BJ (cell line): Measurements from ENCODE around the gene WDR90. TPM values are rescaled to one million over a fixed set of nuclear protein-coding genes. Genes with fewer than 3 reads are reported as not detected.

Experiments
- CTCF ChIA-PET: fragments of 350-600 bp; formaldehyde crosslinking; extraction: SDS; loops from one replicate; lab custom pipeline; 2021; ENCODE audit warnings: antibody characterized with exemption, inconsistent platforms; lab: Yijun Ruan, JAX
- POLR2A ChIA-PET: fragments of 300-600 bp; sonication (Branson Sonifier 250); formaldehyde crosslinking; extraction: SDS; loops from one replicate; lab custom pipeline; 2021; ENCODE audit warnings: antibody characterized with exemption; lab: Charles Lee
- DNase-seq: peaks from one replicate; pipeline ENCODE4 v3.0.0-alpha.2; 2011; ENCODE audit warnings: low read depth
- H3K27me3 ChIP-seq: 2 replicates; pipeline ENCODE4 v1.6.0; 2011; ENCODE audit warnings: low read length; ENCODE audit not compliant: control insufficient read depth, insufficient read depth
- H3K36me3 ChIP-seq: 2 replicates; pipeline ENCODE4 v1.5.1; 2011; ENCODE audit warnings: low read length; ENCODE audit not compliant: control insufficient read depth, insufficient read depth
- H3K4me3 ChIP-seq: 2 replicates; pipeline ENCODE4 v1.5.1; 2011; ENCODE audit warnings: low read depth, mild to moderate bottlenecking, control low read depth, low read length
- CTCF ChIP-seq: IDR thresholded peaks from 2 replicates; pipeline ENCODE4 v1.5.1; 2011; ENCODE audit warnings: low read depth, mild to moderate bottlenecking, control low read depth, inconsistent platforms, low read length, moderate library complexity; ENCODE audit not compliant: insufficient read depth
- polyA plus RNA-seq: library from polyadenylated mRNA; depleted of rRNA; stranded (reverse); fragments of >200 nt; gene quantifications from 2 replicates; pipeline ENCODE4 v1.2.3, GENCODE V29; 2011

The WDR90 gene
- polyA plus RNA-seq, 1 experiment: 10.0 TPM

- Histone ChIP-seq H3K36me3 (no peaks in the 10 kb centered on the region), H3K27me3 (peaks cover 22% of the 10 kb centered on the region), H3K4me3 (no peak overlapping the region)
- DNase-seq: no peak
- POLR2A ChIA-PET: no interaction called here
- CTCF ChIA-PET: no interaction called here
- no peak for TF ChIP-seq CTCF
These were observed 45.2 kb downstream of the WDR90 start for GRCh38 chr16:694187-694862.

- no peaks in the 10 kb centered on the region for H3K36me3 ChIP-seq
- no peak for DNase-seq
- no peak overlapping the region for H3K4me3 ChIP-seq
- POLR2A ChIA-PET: no interaction called here
- no peak for TF ChIP-seq CTCF
- CTCF ChIA-PET: no interaction called here
- H3K27me3 ChIP-seq: peaks cover 23% of the 10 kb centered on the region
These were observed 45.7 kb downstream of the WDR90 start for GRCh38 chr16:694863-695354.

- DNase-seq: no peak
- POLR2A ChIA-PET: no interaction called here
- Histone ChIP-seq H3K27me3 (peaks cover 23% of the 10 kb centered on the region), H3K36me3 (no peaks in the 10 kb centered on the region), H3K4me3 (no peak overlapping the region)
- CTCF ChIA-PET: no interaction called here
- no peak for TF ChIP-seq CTCF
These were observed 46.4 kb downstream of the WDR90 start for GRCh38 chr16:695355-696089.

GRCh38 chr16:698911-699671 lies 49.9 kb downstream of the WDR90 start:
- CTCF ChIA-PET: interaction anchor here (0.8 to 1.5 kb wide), 2 partner anchors 13 to 87 kb away, joined by 3 read pairs; no protein-coding TSS in a partner anchor
- POLR2A ChIA-PET: no interaction called here
- TF ChIP-seq CTCF: no peak
- no peak for DNase-seq
- Histone ChIP-seq H3K27me3 (peaks cover 32% of the 10 kb centered on the region), H3K36me3 (no peaks in the 10 kb centered on the region), H3K4me3 (no peak overlapping the region)
